ES-I3 (cell line): ENCODE results near the gene CISD1.
"Not testable (repeated sequence)": the region's sequence is repeated elsewhere in the genome, so short reads cannot be mapped to it uniquely, and the experiment has no call there.

ENCODE experiments used
- H3K36me3 ChIP-seq: 2 replicates; pipeline ENCODE4 v1.6.1; 2013; ENCODE audit warnings: mild to moderate bottlenecking, low read length, control low read depth, moderate library complexity; ENCODE audit not compliant: insufficient read depth
- H3K4me1 ChIP-seq: 2 replicates; pipeline ENCODE4 v1.6.1; 2013; ENCODE audit warnings: mild to moderate bottlenecking, control low read depth, low read length; ENCODE audit not compliant: insufficient read depth
- H3K9ac ChIP-seq: 2 replicates; pipeline ENCODE4 v1.6.1; 2013; ENCODE audit warnings: low read depth, mild to moderate bottlenecking, low read length, moderate library complexity
- H3K9me3 ChIP-seq: 2 replicates; pipeline ENCODE4 v1.6.1; 2013; ENCODE audit warnings: mild to moderate bottlenecking, low read length, moderate library complexity; ENCODE audit not compliant: control insufficient read depth, insufficient read depth

The CISD1 gene

GRCh38 chr10:58268946-58269781 lies at the start of gene CISD1:
TSS of gene CISD1 (plus strand) at chr10:58269162. CDS start at chr10:58269274, 112 bp downstream.
- Histone ChIP-seq H3K9ac (peak within 1 kb of the TSS; percentile 82), H3K4me1 (peaks cover 7% of the 10 kb centered on the region; the same call in 1 of the 2 replicates), H3K9me3 (no peaks in the 10 kb centered on the region), H3K36me3 (no peaks in the 10 kb centered on the region)

DNA sequence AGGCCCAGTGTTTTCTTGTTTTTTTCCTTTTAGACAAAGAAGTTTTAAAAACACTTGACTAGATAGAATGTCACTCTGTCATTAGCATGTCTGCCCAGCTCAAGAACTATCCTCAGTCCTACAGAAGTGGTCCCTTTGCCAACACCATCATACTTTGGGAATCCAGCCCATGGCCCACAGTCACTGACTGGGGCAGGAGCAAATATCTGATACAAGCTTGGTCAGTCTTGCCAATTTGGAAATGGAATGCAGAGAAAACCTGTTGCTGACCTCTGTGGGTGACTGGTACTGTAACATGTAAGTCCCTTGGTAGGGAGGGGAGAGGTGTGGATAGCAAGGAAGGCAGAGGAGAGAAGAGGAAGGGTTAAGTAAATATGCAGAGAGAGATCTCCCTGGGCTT lies 49.1 kb upstream of the CISD1 start:
- Histone ChIP-seq H3K9me3 (no peaks in the 10 kb centered on the region), H3K36me3 (no peaks in the 10 kb centered on the region), H3K9ac (no peak overlapping the region), H3K4me1 (no peaks in the 10 kb centered on the region)

- Histone ChIP-seq H3K4me1 (no peaks in the 10 kb centered on the region), H3K9me3 (no peaks in the 10 kb centered on the region), H3K36me3 (no peaks in the 10 kb centered on the region), H3K9ac (no peak overlapping the region)
Measured at GRCh38 chr10:58220769-58221451, 48.1 kb upstream of the CISD1 start.

DNA sequence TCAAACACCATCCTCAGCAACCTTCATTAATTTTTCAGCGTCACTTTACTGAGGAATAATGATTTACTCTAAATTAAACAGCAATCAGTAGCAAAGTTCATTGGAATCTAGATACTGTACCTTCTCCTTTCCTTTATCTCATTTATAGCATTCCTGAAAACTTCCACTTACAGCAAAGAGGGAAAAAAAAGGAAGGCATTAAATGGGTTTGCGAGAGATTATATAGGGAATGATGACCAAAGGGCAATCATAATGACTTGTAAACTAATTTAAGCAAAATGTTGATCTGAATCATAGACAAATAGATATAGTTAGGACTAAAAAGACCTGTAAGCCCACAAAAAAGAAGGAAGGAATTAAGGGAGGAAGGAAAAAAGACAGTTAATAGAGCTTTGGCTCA lies 43.3 kb upstream of the CISD1 start:
- H3K9ac ChIP-seq = no peak overlapping the region
- no peaks in the 10 kb centered on the region for H3K9me3 ChIP-seq
- no peaks in the 10 kb centered on the region for H3K36me3 ChIP-seq
- H3K4me1 ChIP-seq = no peaks in the 10 kb centered on the region

DNA sequence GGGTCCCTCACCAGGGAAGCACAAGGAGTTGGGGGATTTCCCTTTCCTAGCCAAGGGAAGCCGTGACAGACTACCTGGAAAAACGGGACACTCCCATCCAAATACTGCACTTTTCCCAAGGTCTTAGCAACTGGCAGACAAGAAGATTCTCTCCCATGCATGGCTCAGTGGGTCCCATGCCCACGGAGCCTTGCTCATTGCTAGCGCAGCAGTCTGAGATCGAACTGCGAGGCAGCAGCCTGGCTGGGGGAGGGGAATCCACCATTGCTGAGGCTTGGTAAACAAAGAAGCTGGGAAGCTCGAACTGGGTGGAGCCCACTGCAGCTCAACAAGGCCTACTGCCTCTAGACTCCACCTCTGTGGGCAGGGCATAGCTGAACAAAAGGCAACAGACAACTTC lies 39.1 kb upstream of the CISD1 start:
- H3K9me3 ChIP-seq, H3K36me3 ChIP-seq, H3K9ac ChIP-seq, H3K4me1 ChIP-seq: not testable (repeated sequence)

DNA sequence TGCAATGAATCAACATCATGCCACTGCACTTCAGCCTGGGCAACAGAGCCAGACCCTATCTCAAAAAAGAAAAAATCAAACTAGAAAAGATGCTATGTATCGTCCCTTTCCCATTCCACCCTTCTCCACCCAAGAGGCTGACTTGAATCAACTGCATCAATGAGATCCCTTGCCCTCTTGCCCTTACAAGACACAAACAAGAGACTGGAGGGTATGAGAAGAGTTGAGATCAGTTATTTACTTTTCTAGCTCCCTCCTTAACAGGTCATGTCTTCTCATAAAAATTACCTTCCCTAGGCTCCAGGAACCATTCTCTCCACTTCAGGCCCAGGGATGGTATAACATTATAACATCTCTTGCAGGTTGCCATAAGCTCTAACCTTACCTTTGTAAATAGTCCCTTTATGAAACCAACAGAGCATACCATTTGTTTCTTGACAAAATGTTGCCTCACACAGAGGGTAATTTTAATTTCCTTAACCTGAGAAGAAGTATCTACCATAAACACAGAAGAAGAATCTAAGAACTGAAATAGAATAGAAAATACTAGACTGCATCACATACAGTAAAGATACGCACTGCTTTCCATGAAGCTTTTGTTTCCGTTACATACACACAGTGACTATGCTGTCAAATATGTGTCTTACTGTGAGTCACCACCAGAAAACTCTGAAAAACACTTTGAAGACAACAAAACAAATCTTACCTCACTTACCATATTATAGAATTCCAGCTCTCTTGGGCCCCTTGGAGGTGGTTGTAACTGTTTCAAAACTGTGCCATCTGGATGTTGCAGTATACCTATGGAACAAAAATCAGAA lies 31.7 kb upstream of the CISD1 start:
- Histone ChIP-seq H3K4me1 (peaks cover 25% of the 10 kb centered on the region), H3K9me3 (no peaks in the 10 kb centered on the region), H3K9ac (no peak overlapping the region), H3K36me3 (no peaks in the 10 kb centered on the region)

DNA sequence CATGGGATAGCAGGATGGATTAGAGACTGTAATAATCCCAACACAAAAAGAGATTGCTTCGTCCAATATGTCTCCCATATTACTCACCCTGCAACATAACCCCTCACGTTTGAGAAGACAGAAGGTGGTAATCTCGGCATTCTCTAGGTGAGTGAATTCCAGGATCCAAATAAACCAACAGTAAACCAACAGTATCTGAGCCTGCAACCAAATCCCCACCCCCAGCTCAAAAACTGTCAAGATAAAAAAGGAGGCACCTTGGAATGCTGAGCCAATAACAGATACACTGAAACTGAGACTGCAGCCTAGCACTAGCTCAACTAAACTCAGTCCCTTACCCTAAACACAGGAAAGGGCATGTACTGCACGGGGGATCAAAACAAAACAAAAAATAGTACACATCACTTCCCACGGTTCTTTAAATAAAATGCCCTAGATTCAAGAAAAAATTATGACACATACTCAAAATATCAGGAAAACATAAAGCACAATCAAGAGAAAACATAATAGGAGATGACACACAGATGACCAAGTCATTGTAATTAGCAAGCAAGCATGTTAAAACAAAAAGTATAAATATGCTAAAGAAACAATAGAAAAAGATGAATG lies 29.3 kb upstream of the CISD1 start:
- no peaks in the 10 kb centered on the region for H3K36me3 ChIP-seq
- peaks cover 25% of the 10 kb centered on the region for H3K4me1 ChIP-seq
- no peaks in the 10 kb centered on the region for H3K9me3 ChIP-seq
- H3K9ac ChIP-seq = no peak overlapping the region

- Histone ChIP-seq H3K4me1 (peaks cover 25% of the 10 kb centered on the region), H3K9me3 (no peaks in the 10 kb centered on the region; the same call in 1 of the 2 replicates), H3K9ac (no peak overlapping the region)
Measured at GRCh38 chr10:58240531-58240930, 28.4 kb upstream of the CISD1 start.

GRCh38 chr10:58241346-58241745 lies 27.6 kb upstream of the CISD1 start:
- Histone ChIP-seq H3K36me3 (no peaks in the 10 kb centered on the region), H3K4me1 (peaks cover 25% of the 10 kb centered on the region), H3K9me3 (no peaks in the 10 kb centered on the region; the same call in 1 of the 2 replicates), H3K9ac (no peak overlapping the region)

More at GRCh38 chr10:58240531-58240930, 28.4 kb upstream of the CISD1 start:
- H3K36me3 ChIP-seq = no peaks in the 10 kb centered on the region

GRCh38 chr10:58243269-58243668 lies 25.7 kb upstream of the CISD1 start:
- H3K9ac ChIP-seq = no peak overlapping the region
- peaks cover 25% of the 10 kb centered on the region for H3K4me1 ChIP-seq
- no peaks in the 10 kb centered on the region for H3K36me3 ChIP-seq
- H3K9me3 ChIP-seq = no peaks in the 10 kb centered on the region; the same call in 1 of the 2 replicates

GRCh38 chr10:58243801-58244200 lies 25.2 kb upstream of the CISD1 start:
- not testable (repeated sequence) for H3K9ac ChIP-seq, H3K9me3 ChIP-seq, H3K36me3 ChIP-seq
- peaks cover 22% of the 10 kb centered on the region for H3K4me1 ChIP-seq

DNA sequence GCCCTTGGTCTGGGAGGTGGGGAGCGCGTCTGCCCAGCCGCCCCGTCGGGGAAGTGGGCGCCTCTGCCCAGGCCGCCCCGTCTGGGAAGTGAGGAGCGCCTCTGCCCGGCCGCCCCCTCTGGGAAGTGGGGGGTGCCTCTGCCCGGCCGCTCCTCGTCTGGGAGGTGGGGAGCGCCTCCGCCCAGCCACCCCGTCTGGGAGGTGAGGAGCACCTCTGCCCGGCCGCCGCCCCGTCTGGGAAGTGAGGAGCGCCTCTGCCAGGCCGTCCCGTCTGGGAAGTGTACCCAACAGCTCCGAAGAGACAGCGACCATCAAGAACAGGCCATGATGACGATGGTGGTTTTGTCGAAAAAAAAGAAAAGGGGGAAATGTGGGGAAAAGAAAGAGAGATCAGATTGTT lies 24.7 kb upstream of the CISD1 start:
- peaks cover 22% of the 10 kb centered on the region for H3K4me1 ChIP-seq

GRCh38 chr10:58244666-58245065 lies 24.3 kb upstream of the CISD1 start:
- H3K4me1 ChIP-seq = peaks cover 18% of the 10 kb centered on the region
- H3K36me3 ChIP-seq, H3K9ac ChIP-seq, H3K9me3 ChIP-seq: not testable (repeated sequence)

More for the DNA sequence above, 24.7 kb upstream of the CISD1 start:
- not testable (repeated sequence) for H3K9ac ChIP-seq, H3K9me3 ChIP-seq, H3K36me3 ChIP-seq

GRCh38 chr10:58253184-58253583 lies 15.8 kb upstream of the CISD1 start:
- Histone ChIP-seq H3K4me1 (no peaks in the 10 kb centered on the region), H3K9me3 (peaks cover 8% of the 10 kb centered on the region), H3K36me3 (no peaks in the 10 kb centered on the region), H3K9ac (no peak overlapping the region)
